Mammary epithelial cell (primary cell): ENCODE results near the gene FUCA2.

Source experiments
- EZH2 ChIP-seq: IDR thresholded peaks from 2 replicates; pipeline ENCODE4 v1.6.1; 2012; ENCODE audit warnings: low read length, inconsistent platforms, borderline replicate concordance
- TF ChIP-seq, protein P1 (sequence below), 2 donors: IDR thresholded peaks in 1 of 2; conservative IDR thresholded peaks in 1 of 2; 2 replicates each; pipeline ENCODE4 v1.5.1; 2011 to 2012; ENCODE audit warnings: inconsistent platforms in 2 of 2, low read length in 2 of 2, mild to moderate bottlenecking in 2 of 2, control low read depth in 1 of 2, low read depth in 1 of 2; ENCODE audit not compliant: insufficient read depth in 1 of 2; ENCODE audit errors: extremely low read depth in 1 of 2

DNA sequence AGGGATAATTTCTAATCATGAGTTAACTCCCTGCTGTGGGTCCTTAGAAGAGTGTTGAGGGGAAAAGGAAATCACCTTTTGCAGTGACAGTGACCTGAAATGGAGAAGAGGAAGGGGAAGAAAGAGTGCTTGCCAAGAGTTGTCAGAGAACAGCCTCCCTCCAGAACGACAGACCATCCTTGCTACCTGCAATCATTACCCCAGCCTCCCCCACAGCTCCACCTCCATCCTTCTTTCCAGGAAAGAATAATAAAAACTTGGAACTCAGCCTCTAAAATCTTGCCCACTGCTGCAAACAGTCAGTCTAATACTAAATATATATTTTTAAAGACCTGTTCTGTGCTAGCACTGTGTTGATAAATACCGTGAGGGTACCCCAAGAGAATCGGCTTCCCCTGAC lies 28.7 kb upstream of the FUCA2 start:
- TF ChIP-seq, protein P1, sequence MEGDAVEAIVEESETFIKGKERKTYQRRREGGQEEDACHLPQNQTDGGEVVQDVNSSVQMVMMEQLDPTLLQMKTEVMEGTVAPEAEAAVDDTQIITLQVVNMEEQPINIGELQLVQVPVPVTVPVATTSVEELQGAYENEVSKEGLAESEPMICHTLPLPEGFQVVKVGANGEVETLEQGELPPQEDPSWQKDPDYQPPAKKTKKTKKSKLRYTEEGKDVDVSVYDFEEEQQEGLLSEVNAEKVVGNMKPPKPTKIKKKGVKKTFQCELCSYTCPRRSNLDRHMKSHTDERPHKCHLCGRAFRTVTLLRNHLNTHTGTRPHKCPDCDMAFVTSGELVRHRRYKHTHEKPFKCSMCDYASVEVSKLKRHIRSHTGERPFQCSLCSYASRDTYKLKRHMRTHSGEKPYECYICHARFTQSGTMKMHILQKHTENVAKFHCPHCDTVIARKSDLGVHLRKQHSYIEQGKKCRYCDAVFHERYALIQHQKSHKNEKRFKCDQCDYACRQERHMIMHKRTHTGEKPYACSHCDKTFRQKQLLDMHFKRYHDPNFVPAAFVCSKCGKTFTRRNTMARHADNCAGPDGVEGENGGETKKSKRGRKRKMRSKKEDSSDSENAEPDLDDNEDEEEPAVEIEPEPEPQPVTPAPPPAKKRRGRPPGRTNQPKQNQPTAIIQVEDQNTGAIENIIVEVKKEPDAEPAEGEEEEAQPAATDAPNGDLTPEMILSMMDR (conservative IDR thresholded peaks at IDR 0.05 in 1 of 2, IDR thresholded peaks at IDR 0.05 in 1 of 2; ENCODE audit: extremely low read depth in 1 of 2, insufficient read depth in 1 of 2, low read depth in 1 of 2, low read length in 2 of 2): no peak
- TF ChIP-seq EZH2: no peak
